ENCODE data around the gene ABCC12.
"Not testable (repeated sequence)": the region's sequence is repeated elsewhere in the genome, so short reads cannot be mapped to it uniquely, and the experiment has no call there.

The ABCC12 gene

GRCh38 chr16:48155926-48156789 is at the start of gene ABCC12:
ABCC12 (minus strand) TSS chr16:48155993; CDS start chr16:48146424, 9,569 bp downstream.
- no peak for DNase-seq

- no peak for DNase-seq
These were observed 49.0 kb upstream of the ABCC12 start for GRCh38 chr16:48204825-48205151.

GRCh38 chr16:48203974-48204824 is 48.4 kb upstream of the ABCC12 start:
- DNase-seq = no peak

GRCh38 chr16:48201515-48202201 is 45.9 kb upstream of the ABCC12 start:
- no peak for DNase-seq

- DNase-seq = no peak
These were observed 41.5 kb upstream of the ABCC12 start for GRCh38 chr16:48197294-48197693.

- DNase-seq = no peak
These were observed 39.2 kb upstream of the ABCC12 start for GRCh38 chr16:48194828-48195556.

GRCh38 chr16:48193846-48194245 is 38.1 kb upstream of the ABCC12 start:
- DNase-seq = no peak

GRCh38 chr16:48188449-48189102 is 32.8 kb upstream of the ABCC12 start:
- no peak for DNase-seq

- no peak for DNase-seq
These were observed 32.0 kb upstream of the ABCC12 start for GRCh38 chr16:48187779-48188178.

- DNase-seq = no peak
These were observed 28.9 kb upstream of the ABCC12 start for GRCh38 chr16:48184681-48185080.

- no peak for DNase-seq
These were observed 27.3 kb upstream of the ABCC12 start for GRCh38 chr16:48182979-48183537.

- DNase-seq = not testable (repeated sequence)
These were observed 26.1 kb upstream of the ABCC12 start for GRCh38 chr16:48181746-48182520.

- no peak for DNase-seq
These were observed 25.2 kb upstream of the ABCC12 start for GRCh38 chr16:48180868-48181480.

GRCh38 chr16:48176635-48177408 is 21.0 kb upstream of the ABCC12 start:
- DNase-seq = no peak

- no peak for DNase-seq
These were observed 18.1 kb upstream of the ABCC12 start for GRCh38 chr16:48173889-48174288.

- DNase-seq = no peak
These were observed 16.9 kb upstream of the ABCC12 start for GRCh38 chr16:48172682-48173081.

- no peak for DNase-seq
These were observed 14.1 kb upstream of the ABCC12 start for GRCh38 chr16:48169896-48170295.

- DNase-seq = no peak
These were observed 12.3 kb upstream of the ABCC12 start for GRCh38 chr16:48168075-48168474.

- DNase-seq = not testable (repeated sequence)
These were observed 10.8 kb upstream of the ABCC12 start for GRCh38 chr16:48166617-48167016.

Data from stimulated activated CD4-positive, alpha-beta T cell treated with anti-CD3 and anti-CD28 coated beads, Interleukin-4, amount 100 ng/mL, for 24 hours (primary cell).